A673 (cell line): ENCODE data around the gene CAPN1.

ENCODE experiments used
- EZH2 ChIP-seq: fragments of 200-600 bp; sonication (generic); IDR thresholded peaks from 2 replicates; pipeline ENCODE4 v1.6.1; 2017; ENCODE audit warnings: borderline replicate concordance, low read depth, mild to moderate bottlenecking, mixed read lengths, antibody characterized with exemption, low read length; ENCODE audit not compliant: poor library complexity, severe bottlenecking
- TF ChIP-seq, protein P1 (sequence below): fragments of 300-800, 200-600 bp; sonication (generic); conservative IDR thresholded peaks from 2 replicates; pipeline ENCODE4 v1.5.1; 2017; ENCODE audit warnings: low read depth, mild to moderate bottlenecking, antibody characterized with exemption, low read length, moderate library complexity, mixed read lengths

DNA sequence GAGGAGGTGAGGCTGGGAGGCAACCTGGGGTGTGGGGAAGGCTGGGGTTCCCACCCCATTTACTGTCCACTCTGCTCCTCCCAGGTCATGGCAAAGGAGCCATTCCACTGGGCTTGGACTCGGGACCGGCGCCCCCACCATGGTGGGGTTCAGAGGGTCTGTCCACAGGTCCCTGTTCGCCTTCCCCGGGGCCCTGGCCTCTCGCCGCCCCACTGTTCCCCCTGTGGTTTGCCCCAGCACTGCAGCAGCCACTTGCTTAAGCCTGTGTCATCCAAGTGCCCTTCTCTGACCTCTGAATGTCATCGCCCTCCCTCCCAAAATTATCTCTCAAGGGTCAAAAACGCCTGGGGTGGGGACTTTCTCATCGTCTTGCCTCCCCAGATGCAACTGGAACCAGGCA lies 9.1 kb upstream of the CAPN1 start:
- TF ChIP-seq EZH2: no peak
- TF ChIP-seq, protein P1, sequence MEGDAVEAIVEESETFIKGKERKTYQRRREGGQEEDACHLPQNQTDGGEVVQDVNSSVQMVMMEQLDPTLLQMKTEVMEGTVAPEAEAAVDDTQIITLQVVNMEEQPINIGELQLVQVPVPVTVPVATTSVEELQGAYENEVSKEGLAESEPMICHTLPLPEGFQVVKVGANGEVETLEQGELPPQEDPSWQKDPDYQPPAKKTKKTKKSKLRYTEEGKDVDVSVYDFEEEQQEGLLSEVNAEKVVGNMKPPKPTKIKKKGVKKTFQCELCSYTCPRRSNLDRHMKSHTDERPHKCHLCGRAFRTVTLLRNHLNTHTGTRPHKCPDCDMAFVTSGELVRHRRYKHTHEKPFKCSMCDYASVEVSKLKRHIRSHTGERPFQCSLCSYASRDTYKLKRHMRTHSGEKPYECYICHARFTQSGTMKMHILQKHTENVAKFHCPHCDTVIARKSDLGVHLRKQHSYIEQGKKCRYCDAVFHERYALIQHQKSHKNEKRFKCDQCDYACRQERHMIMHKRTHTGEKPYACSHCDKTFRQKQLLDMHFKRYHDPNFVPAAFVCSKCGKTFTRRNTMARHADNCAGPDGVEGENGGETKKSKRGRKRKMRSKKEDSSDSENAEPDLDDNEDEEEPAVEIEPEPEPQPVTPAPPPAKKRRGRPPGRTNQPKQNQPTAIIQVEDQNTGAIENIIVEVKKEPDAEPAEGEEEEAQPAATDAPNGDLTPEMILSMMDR: no peak
